ENCODE measurements around the gene MEIS2.

DNA sequence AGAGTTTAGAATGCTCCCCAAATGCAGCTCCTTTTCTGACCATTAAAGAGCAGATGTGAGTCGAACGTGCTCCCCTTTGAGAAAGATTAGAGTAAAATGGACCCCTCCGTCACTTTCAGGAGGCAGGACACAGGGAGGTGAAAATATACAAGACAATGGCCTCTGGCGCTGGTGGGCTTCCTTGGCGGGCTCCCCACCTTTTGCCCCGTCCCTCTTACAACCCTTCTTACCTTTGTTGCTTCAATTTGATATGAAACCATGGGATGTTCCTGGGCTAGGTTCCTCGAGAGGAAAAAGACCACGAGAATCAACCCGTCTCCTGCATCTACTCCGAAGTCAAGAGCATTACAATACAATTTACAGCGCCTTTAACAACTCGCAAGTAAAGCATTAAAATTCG, 214.2 kb downstream of the MEIS2 start:
- TF ChIP-seq CTCF (IDR thresholded peaks at IDR 0.05): no peak
- no peak for TF ChIP-seq POLR2AphosphoS5 (IDR thresholded peaks at IDR 0.05)
- TF ChIP-seq POLR2A (IDR thresholded peaks at IDR 0.05): no peak

Data from stomach (tissue), 4 donors.